WI38 (cell line): ENCODE measurements around the gene RNU2-63P.
A peak's percentile ranks its signal among the peaks of the same experiment; 100 is the strongest.

Source experiments
- H3K4me3 ChIP-seq: 2 replicates; pipeline ENCODE4 v1.5.1; 2011; ENCODE audit warnings: low read depth, mild to moderate bottlenecking, control low read depth, low read length
- TF ChIP-seq, protein P1 (sequence below): IDR thresholded peaks from 2 replicates; pipeline ENCODE4 v1.5.1; 2012; ENCODE audit warnings: low read depth, mild to moderate bottlenecking, control low read depth, low read length

RNU2-63P gene

GRCh38 chr2:88055371-88056128, 39.2 kb upstream of the RNU2-63P start, which contains the start of gene KRCC1:
TSS of gene KRCC1 (minus strand) at chr2:88055783. CDS start at chr2:88028563, 27,220 bp downstream.
- H3K4me3 ChIP-seq, result peak within 1 kb of the TSS; percentile 91
- TF ChIP-seq, protein P1, sequence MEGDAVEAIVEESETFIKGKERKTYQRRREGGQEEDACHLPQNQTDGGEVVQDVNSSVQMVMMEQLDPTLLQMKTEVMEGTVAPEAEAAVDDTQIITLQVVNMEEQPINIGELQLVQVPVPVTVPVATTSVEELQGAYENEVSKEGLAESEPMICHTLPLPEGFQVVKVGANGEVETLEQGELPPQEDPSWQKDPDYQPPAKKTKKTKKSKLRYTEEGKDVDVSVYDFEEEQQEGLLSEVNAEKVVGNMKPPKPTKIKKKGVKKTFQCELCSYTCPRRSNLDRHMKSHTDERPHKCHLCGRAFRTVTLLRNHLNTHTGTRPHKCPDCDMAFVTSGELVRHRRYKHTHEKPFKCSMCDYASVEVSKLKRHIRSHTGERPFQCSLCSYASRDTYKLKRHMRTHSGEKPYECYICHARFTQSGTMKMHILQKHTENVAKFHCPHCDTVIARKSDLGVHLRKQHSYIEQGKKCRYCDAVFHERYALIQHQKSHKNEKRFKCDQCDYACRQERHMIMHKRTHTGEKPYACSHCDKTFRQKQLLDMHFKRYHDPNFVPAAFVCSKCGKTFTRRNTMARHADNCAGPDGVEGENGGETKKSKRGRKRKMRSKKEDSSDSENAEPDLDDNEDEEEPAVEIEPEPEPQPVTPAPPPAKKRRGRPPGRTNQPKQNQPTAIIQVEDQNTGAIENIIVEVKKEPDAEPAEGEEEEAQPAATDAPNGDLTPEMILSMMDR, result no peak

GRCh38 chr2:88054782-88055370, 38.5 kb upstream of the RNU2-63P start:
- TF ChIP-seq, protein P1, result no peak

DNA sequence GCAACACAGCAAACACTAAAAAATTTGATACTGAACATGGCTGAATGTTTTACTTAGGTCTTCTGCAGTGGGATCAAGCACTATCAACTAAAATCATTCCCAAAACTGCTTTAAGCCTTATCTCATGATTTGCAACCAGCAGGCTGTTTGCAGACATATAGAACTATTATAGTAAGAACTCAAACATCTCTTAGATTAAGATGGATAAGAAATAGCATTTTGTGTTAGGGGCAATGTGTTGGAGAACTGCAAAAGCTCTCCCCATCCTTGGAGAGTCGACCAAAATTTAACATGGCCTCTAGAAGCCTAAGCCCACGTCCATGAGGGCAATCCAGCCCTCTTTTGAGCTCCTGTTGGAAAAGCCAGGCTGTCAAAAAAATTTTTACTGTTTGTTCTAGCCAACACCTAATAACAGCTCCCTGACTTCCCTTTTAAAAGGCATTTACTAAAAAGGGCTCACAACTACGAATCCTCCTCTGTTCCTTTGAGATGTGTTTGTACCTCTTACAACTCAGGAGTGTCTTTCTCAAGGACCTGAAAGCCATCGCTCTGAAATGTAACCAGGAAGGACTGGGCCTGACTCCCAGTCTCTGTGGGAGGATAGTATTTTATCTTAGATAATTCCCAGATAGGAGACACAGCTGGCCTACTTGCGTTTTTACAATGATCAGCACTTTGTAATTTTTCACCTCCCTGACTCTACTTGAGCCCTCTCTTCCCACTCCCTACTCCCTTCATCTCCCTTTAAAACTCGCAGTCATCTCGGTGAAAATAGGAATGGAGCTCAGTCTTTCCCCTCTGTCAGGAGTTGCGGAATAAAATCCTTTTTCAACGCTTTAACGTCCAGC, 37.8 kb upstream of the RNU2-63P start:
- TF ChIP-seq, protein P1, result no peak
- peak overlapping the region; percentile 91 for H3K4me3 ChIP-seq

More at GRCh38 chr2:88054782-88055370, 38.5 kb upstream of the RNU2-63P start:
- peak overlapping the region; percentile 91 for H3K4me3 ChIP-seq

DNA sequence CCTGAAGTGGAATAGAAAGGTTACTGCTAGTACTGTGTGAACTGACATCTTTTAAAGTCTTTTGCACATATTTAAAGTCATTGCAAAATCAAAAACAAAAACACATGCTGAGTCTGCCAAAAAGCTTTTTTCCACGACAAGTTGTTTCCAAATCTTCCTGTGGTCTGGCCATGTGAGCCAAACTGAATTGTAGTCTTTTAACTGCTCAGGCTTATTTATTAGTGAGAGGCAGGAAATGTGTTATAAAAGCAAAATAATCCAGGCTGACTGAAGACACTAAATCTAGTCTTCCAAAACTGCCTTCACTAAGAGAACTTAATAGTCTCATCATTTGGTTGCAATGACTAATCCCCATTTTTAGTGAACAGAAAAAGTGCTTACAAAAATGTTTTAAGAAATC, 36.9 kb upstream of the RNU2-63P start:
- no peak overlapping the region for H3K4me3 ChIP-seq
- TF ChIP-seq, protein P1, result no peak

- TF ChIP-seq, protein P1, result no peak
- no peak overlapping the region for H3K4me3 ChIP-seq
Measured at GRCh38 chr2:88051792-88052191, 35.4 kb upstream of the RNU2-63P start.

GRCh38 chr2:88049622-88050021, 33.3 kb upstream of the RNU2-63P start:
- TF ChIP-seq, protein P1, result no peak
- H3K4me3 ChIP-seq, result no peak overlapping the region
